COLO668 (cell line): ENCODE measurements around the gene GLIPR2.

Source experiments
- DNase-seq: peaks from one replicate; lab custom pipeline; 2025; ENCODE audit not compliant: unreplicated experiment; lab: John Stamatoyannopoulos, UW

Gene GLIPR2

DNA sequence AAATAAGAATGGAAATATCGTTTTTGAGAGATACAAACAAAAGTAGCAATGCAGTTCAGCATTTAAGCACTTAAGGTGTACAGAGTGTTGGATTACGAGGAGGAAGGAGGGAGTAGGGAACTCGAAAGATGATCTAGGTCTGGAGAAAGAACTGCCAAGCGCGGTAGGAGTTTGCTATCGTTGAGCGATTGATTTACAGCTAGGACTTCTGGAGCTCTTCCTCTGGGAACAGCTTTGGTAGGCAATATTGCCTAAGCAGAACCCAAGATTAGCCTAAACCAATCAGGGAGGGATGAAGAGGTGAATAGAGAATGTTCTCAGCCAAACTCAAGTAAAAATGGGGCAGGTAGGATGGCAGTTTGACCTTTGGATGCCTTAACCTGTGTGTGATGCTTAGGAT, 55.2 kb downstream of the GLIPR2 start:
- DNase-seq: no peak

GRCh38 chr9:36192196-36192595, 55.7 kb downstream of the GLIPR2 start:
- no peak for DNase-seq

- no peak for DNase-seq
These were observed 56.5 kb downstream of the GLIPR2 start for GRCh38 chr9:36193023-36193422.

GRCh38 chr9:36194326-36195000, 57.9 kb downstream of the GLIPR2 start:
- no peak for DNase-seq

DNA sequence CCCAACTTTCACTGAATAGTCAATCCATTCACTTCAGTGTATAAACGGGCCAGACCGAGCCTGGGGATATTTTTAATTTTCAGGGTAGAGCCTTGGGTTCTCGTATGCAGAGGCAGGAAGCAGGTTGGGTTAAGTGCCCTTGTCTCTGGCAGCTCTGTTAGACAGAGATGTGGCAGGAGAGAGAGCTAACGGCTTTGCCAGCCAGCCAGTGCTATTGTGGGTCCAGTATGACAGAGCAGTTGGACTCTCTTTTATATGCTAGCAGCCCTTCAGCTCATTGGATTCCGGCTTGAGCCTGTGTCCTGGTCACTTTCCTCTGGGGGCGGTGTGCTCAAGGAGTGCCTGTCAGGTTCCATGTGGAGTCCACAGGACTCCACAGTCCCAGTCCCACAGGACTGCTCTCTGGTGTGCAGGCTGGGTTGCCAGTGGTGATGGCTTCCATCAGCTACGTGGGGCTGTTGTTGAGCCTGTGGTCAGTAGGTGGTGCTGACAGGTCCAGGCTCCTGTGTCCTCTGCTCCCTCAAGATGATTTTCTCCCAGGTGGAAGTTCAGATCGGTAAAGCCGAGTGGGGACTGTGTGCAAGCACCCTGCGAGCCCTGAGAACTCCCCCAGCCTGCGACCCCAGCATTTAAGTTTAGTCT, 68.5 kb downstream of the GLIPR2 start:
- no peak for DNase-seq

DNA sequence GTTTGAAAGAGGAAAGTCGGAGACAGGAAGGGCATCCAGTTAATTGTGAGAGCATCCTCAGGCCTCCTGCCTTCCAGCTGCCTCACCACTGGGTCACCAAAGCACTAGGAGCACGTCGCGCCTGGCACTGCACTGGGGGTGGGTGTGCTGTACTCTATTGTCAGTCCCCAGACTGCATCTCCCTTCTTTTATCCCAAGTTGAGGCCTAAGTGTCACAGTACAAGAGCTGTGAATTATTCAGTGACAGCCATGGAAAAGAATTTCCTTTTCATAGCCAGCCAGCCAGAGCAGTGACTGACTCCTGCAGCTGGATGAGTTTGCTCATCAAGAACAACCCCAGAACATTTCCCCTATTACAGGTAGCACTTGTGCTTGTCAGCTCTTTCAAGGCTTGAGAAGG, 70.5 kb downstream of the GLIPR2 start:
- DNase-seq: no peak

GRCh38 chr9:36207546-36208012, 71.0 kb downstream of the GLIPR2 start:
- DNase-seq: no peak

DNA sequence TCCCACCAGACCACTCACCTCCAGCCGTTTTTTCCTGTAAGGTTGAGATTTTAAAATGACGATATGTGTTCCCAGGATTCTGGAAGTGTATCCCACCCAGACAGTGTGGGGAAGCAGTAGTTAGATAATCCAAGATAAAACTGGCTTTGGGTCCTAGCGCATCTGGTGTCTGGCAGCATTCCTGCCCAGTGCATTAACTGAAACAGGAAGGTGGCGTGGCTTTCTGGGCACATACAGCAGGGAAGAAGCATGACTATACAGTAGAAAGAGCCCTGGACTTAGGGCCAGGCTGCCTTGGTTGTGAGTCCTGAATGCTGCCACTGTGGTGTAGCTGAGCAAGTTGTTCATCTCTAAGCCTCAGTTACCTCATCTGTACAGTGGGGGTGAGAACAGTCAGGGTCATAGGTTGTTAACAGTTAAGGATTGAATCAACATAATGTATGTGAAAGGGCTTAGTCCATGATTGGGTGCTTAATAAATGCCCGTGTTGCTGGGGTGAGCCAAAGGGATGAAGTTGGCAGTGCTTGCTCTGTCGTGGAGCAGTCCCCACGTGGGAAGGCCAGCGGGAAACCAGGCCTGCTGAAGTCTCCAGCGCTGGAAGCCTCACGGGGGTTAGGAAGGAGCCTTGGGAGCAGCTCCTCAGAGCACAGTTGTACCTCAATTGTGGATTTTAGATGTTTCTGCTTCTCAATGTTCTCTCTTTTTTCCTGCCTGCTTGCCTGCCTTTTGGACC, 72.2 kb downstream of the GLIPR2 start:
- no peak for DNase-seq

DNA sequence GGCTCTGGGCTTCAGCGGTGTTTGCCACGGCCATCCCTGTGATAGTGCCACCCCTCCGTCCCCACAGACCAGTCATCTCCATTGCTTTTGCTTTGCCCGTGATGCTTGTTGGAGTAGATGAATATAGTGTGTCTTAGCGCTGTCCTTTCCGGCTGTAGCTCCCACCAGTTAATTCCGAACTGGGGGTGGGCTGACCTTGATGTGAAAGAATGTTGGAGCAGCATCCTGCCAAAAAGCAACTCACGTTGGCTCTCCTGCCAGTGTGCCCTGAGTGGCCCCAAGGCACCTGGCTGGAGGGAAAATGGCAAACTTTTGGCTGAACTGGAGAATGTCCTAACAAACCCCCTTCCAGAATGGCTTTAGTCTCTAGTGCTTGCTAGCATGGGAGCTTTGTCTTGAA, 74.2 kb downstream of the GLIPR2 start:
- no peak for DNase-seq

- DNase-seq: no peak
These were observed 75.0 kb downstream of the GLIPR2 start for GRCh38 chr9:36211510-36211909.

DNA sequence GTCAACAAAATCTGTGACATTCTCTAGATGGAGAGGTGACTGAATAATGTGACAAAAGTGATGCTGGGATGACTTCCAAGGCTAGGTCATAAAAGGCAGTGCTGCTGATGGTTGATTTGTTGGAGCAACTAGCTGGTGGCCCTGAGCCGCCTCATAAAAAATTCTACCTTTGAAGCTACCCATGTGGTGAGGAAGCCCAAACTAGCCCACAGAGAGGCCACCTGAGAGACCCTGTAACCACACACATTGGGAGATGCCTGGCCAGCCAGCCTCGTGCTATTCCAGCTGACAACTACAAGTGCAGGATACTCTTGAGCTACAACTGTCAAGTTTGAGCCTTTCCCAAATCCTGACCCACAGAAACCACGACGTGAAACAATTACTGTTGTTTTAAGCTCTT, 76.9 kb downstream of the GLIPR2 start:
- no peak for DNase-seq
